Activated gamma-delta T cell (primary cell): Measurements from ENCODE around the gene TMX2.

ENCODE experiments used
- DNase-seq: peaks from one replicate; lab custom pipeline; 2025; lab: John Stamatoyannopoulos, UW

The TMX2 gene

GRCh38 chr11:57764972-57765371 is 52.6 kb downstream of the TMX2 start:
- DNase-seq: no peak

- DNase-seq: no peak
Measured at GRCh38 chr11:57770793-57771192, 58.4 kb downstream of the TMX2 start.

- DNase-seq: no peak
Measured at GRCh38 chr11:57771365-57771764, 59.0 kb downstream of the TMX2 start.

GRCh38 chr11:57772562-57772961 is 60.2 kb downstream of the TMX2 start:
- DNase-seq: no peak

- no peak for DNase-seq
Measured at GRCh38 chr11:57773026-57773598, 60.7 kb downstream of the TMX2 start.

- no peak for DNase-seq
Measured at GRCh38 chr11:57775491-57775890, 63.1 kb downstream of the TMX2 start.

- DNase-seq: no peak
Measured at GRCh38 chr11:57776031-57776521, 63.7 kb downstream of the TMX2 start.

GRCh38 chr11:57776577-57777210 is 64.3 kb downstream of the TMX2 start:
- no peak for DNase-seq

GRCh38 chr11:57777969-57778317 is 65.5 kb downstream of the TMX2 start:
- DNase-seq: no peak

GRCh38 chr11:57778318-57779037 is 66.1 kb downstream of the TMX2 start:
- DNase-seq: no peak

GRCh38 chr11:57779276-57779675 is 66.9 kb downstream of the TMX2 start:
- DNase-seq: no peak

GRCh38 chr11:57781529-57781943 is 69.1 kb downstream of the TMX2 start:
- DNase-seq: no peak

- DNase-seq: no peak
Measured at GRCh38 chr11:57785072-57785471, 72.7 kb downstream of the TMX2 start.

GRCh38 chr11:57786436-57786835 is 74.0 kb downstream of the TMX2 start:
- no peak for DNase-seq

- no peak for DNase-seq
Measured at GRCh38 chr11:57787006-57787604, 74.7 kb downstream of the TMX2 start.

- DNase-seq: no peak
Measured at GRCh38 chr11:57787920-57788702, 75.7 kb downstream of the TMX2 start.

GRCh38 chr11:57788703-57789088 is 76.3 kb downstream of the TMX2 start:
- no peak for DNase-seq
